ENCODE results near the gene FRRS1.

Gene FRRS1

DNA sequence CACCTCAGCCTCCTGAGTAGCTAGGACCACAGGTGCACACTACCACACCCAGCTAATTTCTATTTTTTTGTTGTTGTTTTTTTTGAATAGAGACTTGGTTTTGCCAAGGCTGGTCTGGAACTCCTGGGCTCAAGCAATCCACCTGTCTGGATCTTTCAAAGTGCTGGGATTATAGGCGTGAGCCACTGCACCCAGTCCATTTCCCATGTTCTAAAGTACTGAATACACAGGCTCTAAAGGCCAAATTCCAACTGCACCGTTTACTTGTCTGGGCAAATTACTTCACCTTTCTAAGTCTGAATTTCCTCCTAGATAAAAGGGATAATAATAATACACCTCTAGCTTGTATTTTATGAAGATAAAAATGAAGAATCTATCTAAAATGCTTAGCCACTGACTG is 39.6 kb downstream of the FRRS1 start:
- DNase-seq: no peak

DNA sequence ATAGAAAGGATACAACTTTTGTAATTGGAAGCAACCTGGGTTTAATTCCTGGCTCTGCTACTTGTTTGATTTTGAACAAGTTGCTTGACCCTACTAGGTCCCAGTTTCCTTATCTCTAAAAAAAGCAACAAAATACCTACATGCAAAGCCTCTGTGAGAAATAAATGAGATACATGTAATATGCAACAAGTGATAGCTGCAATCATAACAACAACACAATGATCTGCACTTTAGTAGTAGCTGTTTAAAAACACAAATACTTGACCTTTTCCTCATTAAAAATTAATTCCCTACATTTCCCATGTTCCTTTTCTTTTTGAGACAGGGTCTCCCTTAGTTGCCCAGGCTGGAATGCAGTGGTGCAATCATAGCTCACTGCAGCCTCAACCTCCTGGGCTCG is 40.0 kb downstream of the FRRS1 start:
- DNase-seq: no peak

DNA sequence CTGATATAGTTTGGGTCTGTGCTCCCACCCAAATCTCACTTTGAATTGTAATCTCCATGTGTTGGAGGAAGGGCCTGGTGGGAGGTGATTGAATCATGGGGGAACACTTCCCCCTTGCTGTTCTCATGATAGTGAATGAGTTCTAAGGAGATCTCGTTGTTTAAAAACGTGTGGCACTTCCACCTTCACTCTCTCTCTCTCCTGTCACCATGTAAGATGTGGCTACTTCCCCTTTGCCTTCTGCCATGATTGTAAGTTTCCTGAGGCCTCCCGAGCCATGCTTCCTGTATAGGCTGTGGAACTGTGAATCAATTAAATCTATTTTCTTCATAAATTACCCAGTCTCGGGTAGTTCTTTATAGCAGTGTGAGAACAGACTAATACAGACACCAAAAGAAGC is 40.4 kb downstream of the FRRS1 start:
- no peak for DNase-seq

DNA sequence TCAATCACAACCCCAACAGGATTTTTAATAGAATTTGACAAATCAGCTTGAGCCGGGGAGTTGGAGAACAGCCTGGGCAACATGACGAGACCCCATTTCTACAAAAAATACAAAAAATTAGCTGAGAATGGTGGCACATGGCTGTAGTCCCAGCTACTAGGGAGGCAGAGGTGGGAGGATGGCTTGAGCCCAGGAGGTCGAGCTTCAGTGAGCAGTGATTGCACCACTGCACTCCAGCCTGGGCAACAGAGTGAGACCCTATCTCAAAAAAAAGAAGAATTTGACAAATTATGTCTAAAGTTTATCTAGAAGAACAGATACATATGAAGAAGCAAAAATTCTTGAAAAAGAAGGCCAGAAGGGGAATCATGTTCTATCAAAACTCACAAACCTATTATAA is 43.2 kb downstream of the FRRS1 start:
- no peak for DNase-seq

DNA sequence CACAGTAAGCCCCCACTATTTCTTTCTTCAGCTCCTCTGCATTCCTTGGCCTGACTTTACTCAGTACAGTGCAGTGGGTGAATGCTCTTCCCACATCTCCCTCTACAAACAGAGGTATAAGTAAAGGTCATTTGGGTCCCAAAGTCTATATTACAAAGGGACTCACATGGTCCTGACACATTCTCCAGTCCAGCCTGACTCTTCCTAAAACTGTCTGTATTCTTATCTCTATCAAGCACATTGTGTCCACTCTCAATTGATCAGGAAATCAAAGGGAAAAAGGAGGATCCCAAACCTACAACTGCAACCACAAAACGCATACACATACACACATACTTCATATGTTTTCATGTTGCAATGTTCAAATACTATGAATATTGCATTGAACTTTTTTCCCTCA is 49.4 kb downstream of the FRRS1 start:
- DNase-seq: no peak

DNA sequence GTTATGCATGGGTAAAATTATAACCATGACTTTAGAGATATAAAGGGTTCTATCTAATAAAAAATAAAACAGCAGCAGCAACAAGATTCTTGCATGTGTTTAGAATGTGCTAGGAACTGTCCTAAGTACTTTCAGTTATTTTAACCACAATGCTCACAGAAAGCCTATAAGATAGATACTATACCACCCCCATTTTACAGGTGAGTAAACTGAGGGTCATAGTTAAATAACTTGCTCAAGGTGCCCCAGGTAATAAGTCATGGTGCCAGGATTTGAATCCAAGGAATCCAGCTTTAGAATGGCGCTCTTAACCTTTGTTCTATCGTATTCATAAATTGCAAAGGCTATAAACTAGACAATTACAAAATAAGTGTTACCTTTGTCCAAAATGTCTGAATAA is 53.4 kb downstream of the FRRS1 start:
- DNase-seq: no peak

DNA sequence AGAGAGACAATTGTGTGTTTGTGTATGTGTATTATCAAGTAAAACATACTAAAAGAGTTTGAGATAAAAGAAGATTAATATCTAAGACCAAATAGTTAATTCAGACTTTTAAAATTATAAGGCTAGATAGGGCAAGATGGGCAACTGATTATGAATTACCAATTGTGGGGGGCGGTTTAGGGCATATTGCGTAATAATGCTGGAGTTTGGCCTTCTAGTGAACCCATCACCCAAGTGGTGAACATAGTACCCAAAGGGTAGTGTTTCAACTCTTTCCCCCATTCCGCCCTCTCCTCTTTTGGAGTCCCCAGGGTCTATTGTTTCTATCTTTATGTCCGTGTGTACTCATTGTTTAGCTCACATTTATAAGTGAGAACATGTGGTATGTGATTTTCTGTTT is 55.4 kb downstream of the FRRS1 start:
- DNase-seq: no peak

DNA sequence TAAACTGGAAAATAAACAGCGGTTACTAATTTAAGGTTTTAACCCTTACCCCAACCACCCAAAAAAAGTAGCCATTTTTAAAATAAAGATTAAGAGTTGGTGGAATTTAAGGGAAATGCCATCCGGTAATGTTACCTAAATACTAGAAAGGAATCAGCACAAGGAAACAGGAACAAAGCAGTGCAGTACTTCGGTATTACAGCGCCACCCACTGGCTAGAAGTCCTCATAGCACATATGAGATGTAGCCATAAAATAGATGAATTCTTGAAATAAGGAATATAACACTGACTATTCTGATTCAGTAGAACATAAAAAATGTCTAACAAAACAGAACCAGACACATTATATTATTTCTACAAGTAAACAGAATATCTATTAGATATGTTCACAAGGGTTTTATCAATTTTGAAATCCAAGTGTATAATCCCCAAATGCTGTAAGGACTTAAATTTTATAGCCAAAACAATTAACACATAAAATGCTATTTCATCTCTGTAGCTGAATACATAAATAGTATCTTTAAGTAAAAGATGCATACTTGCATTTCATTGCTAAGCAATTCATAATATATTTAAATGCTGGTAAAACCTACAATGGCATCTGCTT is 58.8 kb downstream of the FRRS1 start:
- peak; percentile 25 for DNase-seq

DNA sequence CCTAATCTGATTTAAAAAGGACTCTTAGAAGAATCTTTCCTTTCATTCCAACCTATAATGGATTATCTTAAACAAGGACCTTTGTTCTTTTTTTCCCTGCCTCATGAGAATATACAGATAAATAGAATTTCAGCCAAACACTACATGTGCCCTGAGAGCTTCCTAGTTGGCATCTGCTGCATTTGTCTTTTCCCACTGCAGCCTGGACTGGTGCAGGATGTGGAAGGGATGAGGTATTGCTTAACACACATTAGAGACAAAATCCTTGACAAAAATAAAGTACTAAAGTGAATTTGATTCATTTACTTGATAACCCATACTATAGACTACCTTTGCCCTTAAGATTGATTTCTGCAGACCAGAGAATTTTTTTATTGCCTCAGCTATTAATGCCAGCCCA is 61.0 kb downstream of the FRRS1 start:
- DNase-seq: no peak

DNA sequence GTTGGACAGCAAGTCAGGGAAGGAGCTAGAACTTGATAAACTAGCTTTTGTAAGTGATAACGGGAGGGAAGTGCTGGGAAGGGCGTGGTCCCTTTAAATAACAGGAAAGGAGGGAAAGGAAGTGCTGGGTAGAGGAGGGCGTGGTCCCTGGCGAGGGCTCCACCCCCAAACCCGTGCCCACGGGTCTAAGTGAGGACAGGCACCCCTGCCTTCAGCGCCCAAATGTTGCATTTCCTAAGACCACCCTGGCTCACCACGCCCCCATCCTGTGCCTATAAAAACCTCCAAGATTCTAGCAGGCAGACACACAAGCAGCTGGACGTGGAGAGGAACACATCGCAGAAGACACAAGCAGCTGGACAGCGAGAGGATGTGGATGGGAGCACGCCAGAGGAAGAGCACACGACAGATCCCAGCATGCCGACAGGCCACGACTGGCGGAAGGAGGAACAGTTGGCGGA is 62.0 kb downstream of the FRRS1 start:
- no peak for DNase-seq

DNA sequence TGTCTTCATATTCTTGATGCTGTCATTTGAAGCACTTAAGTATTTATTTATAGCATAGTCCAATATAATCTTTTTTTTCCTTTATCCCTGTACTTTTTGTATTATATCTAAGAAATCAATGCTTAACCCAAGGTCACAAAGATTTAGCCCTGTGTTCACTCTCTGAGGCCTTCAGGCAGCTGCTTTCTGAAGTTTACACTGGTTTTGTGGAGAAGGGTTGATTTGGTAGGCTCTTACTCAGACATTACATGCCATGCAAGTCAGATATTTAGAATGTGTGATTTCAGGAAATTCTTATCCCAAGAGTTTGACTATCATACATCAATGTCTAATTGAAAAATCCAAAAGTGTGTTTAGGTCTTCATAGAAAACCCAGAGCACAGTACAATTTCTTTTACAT is 64.2 kb downstream of the FRRS1 start:
- no peak for DNase-seq

DNA sequence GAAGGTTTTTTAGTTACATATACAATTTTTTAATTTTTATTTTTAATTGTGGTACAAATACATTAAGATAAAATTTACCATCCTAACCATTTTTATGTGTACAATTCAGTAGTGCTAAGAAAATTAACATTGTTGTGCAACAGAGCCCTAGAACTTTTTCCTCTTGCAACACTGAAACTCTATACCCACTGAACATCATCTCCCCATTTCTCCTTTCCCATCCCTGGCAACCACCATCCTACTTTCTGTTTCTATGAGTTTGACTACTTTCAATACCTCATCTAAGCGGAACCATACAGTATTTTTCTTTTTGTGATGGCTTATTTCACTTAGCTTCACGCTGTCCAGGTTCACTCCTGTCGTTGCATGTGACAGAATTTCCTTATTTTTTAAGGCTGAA is 66.4 kb downstream of the FRRS1 start:
- no peak for DNase-seq

DNA sequence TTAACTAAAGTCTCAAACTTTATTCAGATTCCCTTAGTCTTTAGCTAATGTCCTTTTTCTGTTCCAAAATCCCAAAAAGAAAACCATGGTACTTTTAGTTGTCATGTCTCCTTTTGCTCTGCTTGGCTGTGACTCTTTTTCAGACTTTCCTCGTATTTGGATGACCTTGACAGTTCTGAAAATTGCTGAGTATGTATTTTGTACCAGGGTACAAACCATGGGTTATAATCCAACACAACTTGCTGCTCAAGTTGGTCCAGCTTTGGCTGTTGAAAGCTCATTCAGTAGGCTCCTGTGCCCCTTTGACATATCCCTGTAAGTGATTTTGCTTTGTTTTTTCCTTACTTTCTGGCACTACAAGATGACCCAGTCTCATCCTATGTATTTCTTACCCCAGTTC is 68.9 kb downstream of the FRRS1 start:
- DNase-seq: no peak

DNA sequence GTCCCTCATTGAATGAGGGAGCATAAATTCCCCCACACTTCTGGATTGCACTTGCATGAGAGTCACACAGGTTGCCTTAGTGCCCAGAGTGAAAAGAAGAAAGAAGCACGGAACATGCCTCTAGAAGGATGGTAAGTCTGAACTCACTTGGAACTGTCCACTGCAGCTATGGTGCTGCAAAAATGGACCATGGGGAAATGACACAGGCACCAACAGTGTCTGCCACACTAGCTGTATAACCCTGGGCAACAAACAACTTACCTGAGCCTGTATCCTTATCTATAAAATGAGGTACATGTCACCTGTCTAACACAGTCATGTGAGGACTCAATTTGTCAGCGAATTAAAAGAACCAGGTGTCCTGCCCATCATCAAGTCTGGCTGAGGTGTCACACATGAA is 69.8 kb downstream of the FRRS1 start:
- no peak for DNase-seq

DNA sequence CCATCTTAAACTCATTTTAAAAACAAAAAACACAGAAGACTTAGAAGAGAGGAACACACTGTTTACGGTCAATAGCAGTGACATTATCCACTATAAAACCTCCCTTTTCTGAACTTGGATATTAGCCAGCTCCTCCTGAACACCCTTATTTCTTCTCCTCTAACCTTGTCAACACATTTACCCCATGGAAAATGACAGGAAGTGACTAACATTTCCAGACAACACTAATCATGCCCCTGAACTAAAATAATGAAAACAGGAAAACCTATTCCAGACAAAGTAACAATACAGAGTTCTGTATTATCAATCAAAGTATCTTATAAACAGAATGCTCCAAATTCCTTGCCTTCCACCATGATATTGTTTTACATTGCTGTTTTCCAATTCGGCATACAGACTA is 75.3 kb downstream of the FRRS1 start:
- DNase-seq: no peak

DNA sequence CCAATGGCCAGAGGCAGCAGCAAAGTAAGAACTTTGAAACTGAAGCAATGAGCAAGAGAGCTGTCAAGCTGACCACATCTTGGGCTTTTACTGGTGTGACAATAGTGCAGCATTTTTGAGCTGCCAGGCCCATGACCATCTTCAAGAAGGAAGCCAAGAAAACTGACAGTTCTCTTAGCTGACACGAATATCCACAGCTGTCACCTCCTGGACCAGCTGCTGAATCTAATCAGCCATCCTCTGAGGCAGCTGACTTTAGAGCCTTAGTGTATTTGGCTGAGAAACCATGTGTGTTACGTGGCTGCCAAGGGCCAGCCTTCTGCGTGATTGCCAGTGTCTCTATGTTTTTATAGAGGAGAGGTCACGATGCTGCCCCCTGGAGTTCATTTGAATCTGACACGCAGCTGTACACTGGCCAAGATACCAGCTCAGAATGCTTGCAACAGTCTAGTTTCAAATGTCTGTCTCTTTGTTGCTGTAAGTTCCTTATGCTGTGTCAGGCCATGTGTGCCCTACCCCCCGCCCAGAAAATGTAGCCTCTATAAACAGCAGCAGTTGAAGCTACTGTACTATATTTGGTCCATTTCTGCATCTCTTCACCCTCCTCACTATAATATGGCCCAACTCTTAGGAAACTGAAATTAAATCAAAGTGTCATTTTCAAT is 80.8 kb downstream of the FRRS1 start:
- peak; percentile 3 for DNase-seq

DNA sequence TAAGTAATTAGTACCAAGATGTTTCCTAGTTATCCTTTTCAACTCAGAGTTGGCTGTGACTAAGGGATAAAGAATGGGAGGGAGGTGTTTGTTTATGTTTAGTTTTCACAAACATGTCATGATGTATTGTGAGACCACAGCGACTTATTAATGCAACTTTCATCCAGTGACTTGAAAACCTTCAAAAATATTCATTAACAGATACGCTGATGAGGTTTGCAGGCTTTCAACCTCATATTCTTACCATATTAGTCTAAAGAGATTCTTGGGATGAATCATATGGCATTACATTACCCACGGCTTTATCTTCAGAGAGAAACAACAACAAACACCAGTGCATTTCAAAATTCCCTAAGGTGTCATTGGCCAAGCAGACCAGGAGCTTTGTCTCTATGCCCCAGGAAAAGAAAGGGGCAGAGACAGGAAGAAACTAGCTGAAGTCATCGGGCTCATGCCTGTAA is 84.1 kb downstream of the FRRS1 start:
- DNase-seq: no peak

DNA sequence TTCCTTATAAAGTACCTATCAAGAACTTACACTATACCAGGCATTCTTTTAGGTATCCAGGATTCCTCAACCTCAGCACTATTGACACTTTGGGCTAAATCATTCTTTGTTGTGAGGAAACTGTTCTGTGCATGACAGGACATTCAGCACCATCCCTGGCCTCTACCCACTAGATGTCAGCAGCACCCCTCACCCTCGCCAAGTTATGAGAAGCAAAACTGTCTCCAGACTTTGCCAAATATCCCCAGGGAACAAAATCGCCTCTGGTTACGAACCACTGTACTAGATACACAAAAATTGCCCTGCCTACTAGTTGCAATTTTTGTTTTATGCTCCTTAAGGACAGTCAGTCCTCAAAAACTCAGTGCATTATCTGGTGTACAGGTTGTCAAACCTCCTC is 84.9 kb downstream of the FRRS1 start:
- DNase-seq: no peak

DNA sequence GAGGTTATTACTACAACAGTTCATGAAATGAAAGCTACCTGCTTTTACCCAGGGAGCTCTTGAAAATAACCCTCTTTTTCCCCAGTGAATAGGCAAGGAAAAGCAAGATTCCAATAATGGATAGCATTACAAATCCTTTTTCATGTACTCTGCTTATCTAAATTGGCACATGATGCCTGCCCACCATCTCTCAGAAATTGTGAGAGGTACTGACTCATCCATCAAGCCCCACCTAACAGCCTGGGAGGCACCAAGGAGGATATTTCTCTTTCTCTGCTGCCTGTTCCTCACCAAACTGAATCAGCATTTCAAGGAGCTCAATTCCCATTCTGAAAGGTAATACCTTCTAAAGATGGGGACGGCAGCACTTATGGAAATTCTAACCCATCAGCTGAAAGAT is 86.2 kb downstream of the FRRS1 start:
- no peak for DNase-seq

DNA sequence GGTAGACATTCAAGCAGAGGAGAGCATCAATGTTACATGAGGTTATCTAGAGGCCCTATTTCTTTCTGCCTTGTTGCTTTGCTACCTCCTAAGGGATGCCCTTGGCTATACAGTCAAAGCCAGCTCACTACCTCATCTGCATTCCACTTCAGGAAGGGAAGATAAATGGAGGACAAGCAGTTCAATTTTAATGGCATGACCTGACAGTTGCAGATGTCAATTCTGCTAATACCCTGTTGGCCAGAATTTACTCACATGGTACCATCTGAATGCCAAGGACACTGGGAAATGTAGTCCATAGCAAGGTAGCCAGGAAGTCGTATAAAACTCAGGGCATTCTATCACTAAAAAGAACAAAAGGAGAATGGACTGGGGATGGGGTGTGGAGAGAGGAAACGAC is 89.0 kb downstream of the FRRS1 start:
- DNase-seq: no peak

DNA sequence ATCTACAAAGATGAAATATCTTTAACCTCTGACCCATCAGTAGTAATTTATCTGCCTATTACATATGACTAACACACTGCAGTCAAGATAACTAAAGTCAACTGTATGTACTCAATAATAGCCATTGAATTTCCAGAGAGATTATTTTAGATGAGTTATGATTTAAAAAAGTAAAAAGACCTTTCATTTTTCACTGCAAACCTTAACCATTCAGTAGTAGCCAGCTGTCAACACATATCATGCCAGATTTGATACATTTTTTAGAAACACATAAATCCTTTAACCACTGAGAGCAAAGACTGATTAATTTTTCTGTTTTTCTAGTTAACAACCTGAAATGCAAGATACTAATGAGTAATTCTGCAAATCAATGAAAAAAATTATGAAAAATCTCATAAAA is 89.6 kb downstream of the FRRS1 start:
- no peak for DNase-seq

DNA sequence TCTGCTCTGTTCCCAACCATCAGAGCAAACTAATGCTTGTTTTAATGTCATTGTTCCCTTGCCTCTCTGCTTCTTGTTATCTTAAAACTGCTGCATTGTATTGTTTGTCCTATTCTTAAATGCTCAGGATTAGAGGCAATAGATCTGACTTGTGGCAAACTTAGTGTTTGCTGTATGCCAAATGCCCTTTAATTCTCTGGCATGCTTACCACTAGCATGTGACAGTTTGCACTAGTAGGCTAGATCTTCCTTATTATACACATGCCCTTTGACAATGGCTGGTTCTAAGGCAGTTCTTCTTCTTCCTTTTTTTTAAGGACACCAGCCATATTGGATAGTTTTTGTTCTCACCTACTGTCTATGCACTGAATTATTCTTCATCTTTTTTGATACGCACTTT is 90.4 kb downstream of the FRRS1 start:
- DNase-seq: no peak

DNA sequence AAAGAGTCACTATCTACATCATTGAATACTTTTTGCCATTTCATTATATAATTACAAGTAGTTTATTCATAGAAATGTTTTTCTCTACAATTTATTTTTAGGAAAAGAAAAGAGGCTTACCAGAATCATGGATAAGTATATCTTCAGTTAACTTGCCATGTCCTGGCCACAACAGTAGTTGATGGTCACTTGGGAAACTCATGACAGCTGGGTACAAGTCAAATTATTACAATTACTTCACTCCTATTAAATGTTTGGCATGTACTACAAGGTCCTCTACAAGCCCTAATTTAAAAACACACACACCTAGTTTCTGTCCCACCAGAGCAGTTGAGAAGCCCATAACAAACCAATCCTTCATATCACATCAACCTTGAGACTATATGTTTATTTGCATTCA is 91.1 kb downstream of the FRRS1 start:
- no peak for DNase-seq

DNA sequence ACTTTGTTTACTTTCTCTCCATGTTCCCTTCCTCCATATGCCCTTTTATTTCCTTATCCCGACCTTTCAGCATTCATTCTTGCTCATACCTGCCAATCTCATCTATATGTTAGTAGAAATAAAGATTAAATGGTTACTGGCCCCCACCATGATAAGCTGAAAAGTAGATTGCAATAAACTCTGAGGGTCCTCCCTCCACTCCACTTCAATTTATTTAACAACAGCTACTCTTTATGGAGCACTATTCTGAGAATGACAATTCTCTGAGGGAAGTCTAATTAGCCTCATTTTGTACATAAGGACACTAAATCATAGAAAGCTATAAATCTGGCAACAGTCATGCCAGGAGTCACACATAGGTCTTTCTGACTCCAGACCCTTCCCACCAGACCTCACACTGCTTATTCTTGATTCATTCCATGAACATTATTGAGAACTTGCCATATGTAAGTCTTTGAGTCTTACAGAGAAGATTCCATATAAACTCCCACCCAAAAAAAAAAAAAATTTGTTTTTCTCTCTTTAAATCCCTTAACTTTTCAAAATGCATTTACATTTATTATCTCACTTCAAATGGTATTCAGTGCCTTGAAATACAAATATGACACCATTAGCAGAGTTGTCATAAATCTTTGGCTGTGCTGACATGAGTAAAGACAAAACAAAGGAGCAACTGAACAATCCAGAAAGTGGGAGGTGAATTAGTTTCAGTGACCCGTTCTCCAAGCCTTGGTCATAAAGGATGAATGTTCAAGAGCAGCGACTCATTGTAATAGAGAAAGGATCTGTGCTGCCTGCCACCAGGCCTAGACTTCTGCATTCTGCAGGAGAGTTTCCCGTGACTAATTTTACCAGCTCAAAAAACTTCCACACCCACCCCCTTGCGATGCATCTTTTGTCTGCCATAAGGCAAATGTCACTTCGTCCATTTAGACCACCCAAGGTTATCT is 92.0 kb downstream of the FRRS1 start:
- DNase-seq: no peak

Measured in CD4-positive, alpha-beta T cell treated with Interferon gamma for 1 hour (primary cell).